GM23248 (cell line): ENCODE results near the gene MNX1. TPM values are rescaled to one million over a fixed set of nuclear protein-coding genes. Genes with fewer than 3 reads are reported as not detected.

Experiments used
- DNase-seq: peaks from one replicate; pipeline ENCODE4 v3.0.0-alpha.2; 2015
- H2AFZ ChIP-seq: fragments of 200-600 bp; sonication (generic); 2 replicates; pipeline ENCODE4 v1.6.1; 2016; ENCODE audit warnings: antibody characterized with exemption
- H3F3A ChIP-seq: fragments of 200-600 bp; sonication (generic); 2 replicates; pipeline ENCODE4 v1.6.1; 2016; ENCODE audit warnings: mild to moderate bottlenecking, antibody characterized with exemption, mixed run types; ENCODE audit not compliant: insufficient read depth
- H3K27ac ChIP-seq: fragments of 200-600 bp; sonication (generic); 2 replicates; pipeline ENCODE4 v1.5.1; 2016; ENCODE audit warnings: mild to moderate bottlenecking
- H3K27me3 ChIP-seq: fragments of 200-600 bp; sonication (generic); replicated peaks from 2 replicates; pipeline ENCODE4 v1.6.1; 2016; ENCODE audit warnings: mild to moderate bottlenecking; ENCODE audit not compliant: insufficient read depth
- H3K36me3 ChIP-seq: fragments of 200-600 bp; sonication (generic); 2 replicates; pipeline ENCODE4 v1.6.1; 2016; ENCODE audit warnings: low read depth, mild to moderate bottlenecking
- H3K4me1 ChIP-seq: fragments of 200-600 bp; sonication (generic); 2 replicates; pipeline ENCODE4 v1.6.1; 2016; ENCODE audit warnings: mild to moderate bottlenecking; ENCODE audit not compliant: insufficient read depth
- H3K4me2 ChIP-seq: fragments of 200-600 bp; sonication (generic); one replicate; pipeline ENCODE4 v1.6.1; 2016; ENCODE audit warnings: mild to moderate bottlenecking; ENCODE audit not compliant: unreplicated experiment
- H3K4me3 ChIP-seq: fragments of 200-600 bp; sonication (generic); 2 replicates; pipeline ENCODE4 v1.5.1; 2016; ENCODE audit warnings: mild to moderate bottlenecking
- H3K79me2 ChIP-seq: fragments of 200-600 bp; sonication (generic); 2 replicates; pipeline ENCODE4 v1.6.1; 2016; ENCODE audit warnings: mild to moderate bottlenecking; ENCODE audit not compliant: insufficient read depth
- H3K9ac ChIP-seq: fragments of 200-600 bp; sonication (generic); 2 replicates; pipeline ENCODE4 v1.6.1; 2016; ENCODE audit warnings: mild to moderate bottlenecking
- H3K9me2 ChIP-seq: fragments of 200-600 bp; sonication (generic); 2 replicates; pipeline ENCODE4 v1.6.1; 2016; ENCODE audit warnings: mixed run types, mild to moderate bottlenecking, moderate library complexity; ENCODE audit not compliant: insufficient read depth
- H3K9me3 ChIP-seq: fragments of 200-600 bp; sonication (generic); one replicate; pipeline ENCODE4 v1.6.1; 2017; ENCODE audit warnings: low read depth
- H4K20me1 ChIP-seq: fragments of 200-600 bp; sonication (generic); 2 replicates; pipeline ENCODE4 v1.6.0; 2016; ENCODE audit not compliant: insufficient read depth
- EZH2 ChIP-seq: fragments of 200-600 bp; sonication (generic); IDR thresholded peaks from 2 replicates; pipeline ENCODE4 v1.6.1; 2018; ENCODE audit warnings: antibody characterized with exemption, mild to moderate bottlenecking; ENCODE audit not compliant: insufficient read depth, poor library complexity, severe bottlenecking
- EZH2phosphoT487 ChIP-seq: fragments of 200-600 bp; sonication (generic); IDR thresholded peaks from 2 replicates; pipeline ENCODE4 v1.6.1; 2018; ENCODE audit warnings: antibody characterized with exemption, moderate library complexity, mild to moderate bottlenecking, low read depth; ENCODE audit not compliant: insufficient read depth
- WGBS, 2 experiments: methylation state at CpG; one replicate each; pipeline ENCODE4 v1.1.6; 2015 to 2017; ENCODE audit warnings: low lambda C conversion rate in 2 of 2, low coverage in 1 of 2; ENCODE audit errors: missing lambda C conversion rate in 2 of 2; 5-methylcytosine and 5-hydroxymethylcytosine counted together
- in situ Hi-C: fragments of 300-500 bp; cut with MboI; formaldehyde crosslinking; loops from 2 replicates; pipeline ENCODE4 v1.15.0; 2020
- polyA plus RNA-seq: library from polyadenylated mRNA; unstranded; fragments of >200 nt; fragmentation: Nextera tagmentation; extraction: Ambion mirVana; gene quantifications from 2 replicates; pipeline ENCODE4 v1.2.1, GENCODE V29; 2016
- total RNA-seq: library from RNA; depleted of rRNA; stranded (reverse); fragments of >200 nt; shearing (Covaris generic); gene quantifications from 2 replicates; pipeline ENCODE4 v1.2.3, GENCODE V29; 2014

Gene MNX1
- total and polyA plus RNA-seq, 2 experiments from 2014 or later: not detected

- WGBS, 2 experiments: 35 to 48% methylated on average over 3 of the region's 3 CpGs
- no peaks in the 10 kb centered on the region for H3K9me3 ChIP-seq
- H3K9ac ChIP-seq: no peak overlapping the region
- no peaks in the 10 kb centered on the region for H3K9me2 ChIP-seq
- H3K27ac ChIP-seq: no peak overlapping the region
- H3K36me3 ChIP-seq: no peaks in the 10 kb centered on the region
- H3K4me3 ChIP-seq: no peak overlapping the region
- H3K27me3 ChIP-seq: peaks cover 87% of the 10 kb centered on the region
- H2AFZ ChIP-seq: no peak overlapping the region
- H3F3A ChIP-seq: no peaks in the 10 kb centered on the region
- in situ Hi-C loops: no loop called here
- H3K4me2 ChIP-seq: no peak overlapping the region
- no peaks in the 10 kb centered on the region for H3K79me2 ChIP-seq
- H3K4me1 ChIP-seq: no peaks in the 10 kb centered on the region
- no peak for DNase-seq
- TF ChIP-seq EZH2phosphoT487: no peak
- TF ChIP-seq EZH2: no peak
- no peaks in the 10 kb centered on the region for H4K20me1 ChIP-seq
Observed at GRCh38 chr7:157024716-157025115, 14.3 kb upstream of the MNX1 start.

GRCh38 chr7:157023589-157023905 lies 13.1 kb upstream of the MNX1 start:
- Histone ChIP-seq H3K27ac (no peak overlapping the region), H3K9me3 (no peaks in the 10 kb centered on the region), H3K9ac (no peak overlapping the region), H3K4me3 (no peak overlapping the region), H2AFZ (no peak overlapping the region), H3K27me3 (peaks cover 87% of the 10 kb centered on the region), H3K79me2 (no peaks in the 10 kb centered on the region), H3F3A (no peaks in the 10 kb centered on the region), H4K20me1 (no peaks in the 10 kb centered on the region), H3K36me3 (no peaks in the 10 kb centered on the region), H3K4me2 (no peak overlapping the region), H3K9me2 (no peaks in the 10 kb centered on the region), H3K4me1 (no peaks in the 10 kb centered on the region)
- in situ Hi-C loops: no loop called here
- no peak for DNase-seq
- no peak for TF ChIP-seq EZH2phosphoT487
- TF ChIP-seq EZH2: peak; percentile 41
- WGBS, 2 experiments: 3 to 5% methylated on average over 4 of the region's 4 CpGs

GRCh38 chr7:157022681-157023588 lies 12.5 kb upstream of the MNX1 start:
- Histone ChIP-seq H3K9me3 (no peaks in the 10 kb centered on the region), H3K36me3 (no peaks in the 10 kb centered on the region), H3K9me2 (no peaks in the 10 kb centered on the region), H3K27me3 (peaks cover 93% of the 10 kb centered on the region), H3K9ac (no peak overlapping the region), H2AFZ (no peak overlapping the region), H3K4me3 (no peak overlapping the region), H3K4me1 (no peaks in the 10 kb centered on the region), H3K4me2 (no peak overlapping the region), H3F3A (no peaks in the 10 kb centered on the region), H4K20me1 (no peaks in the 10 kb centered on the region), H3K27ac (no peak overlapping the region), H3K79me2 (no peaks in the 10 kb centered on the region)
- 4 to 6% methylated on average over 19 of the region's 19 CpGs for WGBS, 2 experiments
- no peak for DNase-seq
- TF ChIP-seq EZH2: peak; percentile 61
- no peak for TF ChIP-seq EZH2phosphoT487
- in situ Hi-C loops: no loop called here

GRCh38 chr7:157021871-157022680 lies 11.6 kb upstream of the MNX1 start:
- Histone ChIP-seq H3K79me2 (no peaks in the 10 kb centered on the region), H2AFZ (no peak overlapping the region), H3K27ac (no peak overlapping the region), H3K27me3 (peaks cover 100% of the 10 kb centered on the region), H4K20me1 (no peaks in the 10 kb centered on the region), H3K4me3 (no peak overlapping the region), H3K36me3 (no peaks in the 10 kb centered on the region), H3K4me1 (no peaks in the 10 kb centered on the region), H3K9me2 (no peaks in the 10 kb centered on the region), H3K9me3 (no peaks in the 10 kb centered on the region), H3K4me2 (no peak overlapping the region), H3F3A (no peaks in the 10 kb centered on the region), H3K9ac (no peak overlapping the region)
- in situ Hi-C loops: no loop called here
- TF ChIP-seq EZH2: no peak
- 0 out of 2 replicates have a peak, but pooled peaks have one; percentile 62 for TF ChIP-seq EZH2phosphoT487
- no peak for DNase-seq
- WGBS, 2 experiments: 5 to 6% methylated on average over 21 to 30 of the region's 30 CpGs
